Activated CD4-positive, alpha-beta memory T cell treated with anti-CD3 and anti-CD28 coated beads for 36 hours (primary cell): Measurements from ENCODE around the gene DUSP28. TPM values are rescaled to one million over a fixed set of nuclear protein-coding genes. Genes with fewer than 3 reads are reported as not detected.

Experiments
- CTCF ChIA-PET: fragments of 350-600 bp; sonication (Branson Sonifier 250); formaldehyde crosslinking; loops from one replicate; lab custom pipeline; 2021; ENCODE audit warnings: antibody characterized with exemption, inconsistent platforms; lab: Charles Lee
- POLR2A ChIA-PET: fragments of 350-600 bp; sonication (Branson Sonifier 250); formaldehyde crosslinking; loops from one replicate; lab custom pipeline; 2021; ENCODE audit warnings: antibody characterized with exemption; lab: Charles Lee
- DNase-seq: peaks from one replicate; pipeline ENCODE4 v3.0.0-alpha.2; 2020
- H3K27ac Mint-ChIP-seq: one replicate; pipeline ENCODE4 v1.8.0; 2021; ENCODE audit warnings: mixed read lengths
- H3K27me3 Mint-ChIP-seq: one replicate; pipeline ENCODE4 v1.8.0; 2021; ENCODE audit warnings: mixed read lengths
- H3K36me3 Mint-ChIP-seq: one replicate; pipeline ENCODE4 v1.8.0; 2021; ENCODE audit warnings: mixed read lengths
- H3K4me1 Mint-ChIP-seq: one replicate; pipeline ENCODE4 v1.8.0; 2021; ENCODE audit warnings: low read depth, mixed read lengths
- H3K4me3 Mint-ChIP-seq: one replicate; pipeline ENCODE4 v1.8.0; 2021; ENCODE audit warnings: mild to moderate bottlenecking, mixed read lengths
- H3K9me3 Mint-ChIP-seq: one replicate; pipeline ENCODE4 v1.8.0; 2021; ENCODE audit warnings: mixed read lengths
- intact Hi-C: fragments of 100-400 bp; cut with micrococcal nuclease; formaldehyde crosslinking; loops from one replicate; pipeline ENCODE4 v1.15.1; 2023
- total RNA-seq, 2 experiments: library from RNA; stranded (reverse); gene quantifications; one replicate each; pipeline ENCODE4 v1.2.3, GENCODE V29; 2021

DUSP28 gene
- total RNA-seq, 2 experiments from 2014 or later, result 4.1 to 4.2 TPM

DNA sequence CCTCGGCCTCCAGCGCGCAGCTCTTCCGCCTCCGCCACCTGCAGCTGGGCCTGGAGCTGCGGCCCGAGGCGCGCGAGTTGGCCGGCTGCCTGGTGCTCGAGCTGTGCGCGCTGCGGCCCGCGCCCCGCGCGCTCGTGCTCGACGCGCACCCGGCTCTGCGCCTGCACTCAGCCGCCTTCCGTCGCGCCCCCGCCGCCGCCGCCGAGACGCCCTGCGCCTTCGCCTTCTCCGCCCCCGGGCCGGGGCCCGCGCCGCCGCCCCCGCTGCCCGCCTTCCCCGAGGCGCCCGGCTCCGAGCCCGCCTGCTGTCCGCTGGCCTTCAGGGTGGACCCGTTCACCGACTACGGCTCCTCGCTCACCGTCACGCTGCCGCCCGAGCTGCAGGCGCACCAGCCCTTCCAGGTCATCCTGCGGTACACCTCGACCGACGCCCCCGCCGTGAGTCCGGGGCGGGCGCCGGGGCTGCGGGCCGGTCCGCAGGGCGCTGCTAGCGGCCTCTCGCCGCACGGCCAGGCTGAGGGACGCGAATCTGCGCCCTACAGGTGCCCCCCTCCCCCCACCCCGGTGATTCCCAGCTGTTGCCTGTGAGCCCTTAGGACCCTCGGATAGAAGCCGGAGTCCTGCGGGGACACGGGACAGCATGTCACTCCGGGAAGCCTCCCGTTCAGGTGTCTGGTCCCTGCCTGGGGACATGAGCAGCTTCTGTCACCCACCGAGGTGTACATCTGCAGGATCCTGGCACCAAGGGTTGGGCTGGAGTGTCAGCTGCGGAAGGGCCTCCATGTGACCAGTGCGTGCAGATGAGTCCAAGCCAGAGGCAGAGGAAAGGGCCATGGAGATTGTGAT, 8.7 kb downstream of the DUSP28 start:
- Mint-ChIP-seq H3K4me1 (peaks cover 46% of the 10 kb centered on the region), H3K27ac (peak overlapping the region; percentile 73), H3K9me3 (no peaks in the 10 kb centered on the region), H3K27me3 (no peaks in the 10 kb centered on the region), H3K36me3 (peaks cover 12% of the 10 kb centered on the region), H3K4me3 (peak overlapping the region; percentile 79)
- ChIA-PET CTCF (interaction anchor here (0.6 to 2.1 kb wide), 7 partner anchors 8 to 91 kb away, joined by 3 to 22 read pairs (median 4); partner anchors contain the start of genes CAPN10 and DUSP28), POLR2A (interaction anchor here (0.6 to 2.6 kb wide), 7 partner anchors 11 to 1267 kb away, joined by 3 to 15 read pairs (median 4); partner anchors contain the start of genes ANKMY1 and CAPN10)
- DNase-seq, result peak; percentile 53
- intact Hi-C loops, result loop anchor here (1.0 to 10.0 kb wide), 8 partner anchors 10 to 1286 kb away; partner anchors contain the start of genes COPS9, FARP2, HDAC4 and MTERF4

DNA sequence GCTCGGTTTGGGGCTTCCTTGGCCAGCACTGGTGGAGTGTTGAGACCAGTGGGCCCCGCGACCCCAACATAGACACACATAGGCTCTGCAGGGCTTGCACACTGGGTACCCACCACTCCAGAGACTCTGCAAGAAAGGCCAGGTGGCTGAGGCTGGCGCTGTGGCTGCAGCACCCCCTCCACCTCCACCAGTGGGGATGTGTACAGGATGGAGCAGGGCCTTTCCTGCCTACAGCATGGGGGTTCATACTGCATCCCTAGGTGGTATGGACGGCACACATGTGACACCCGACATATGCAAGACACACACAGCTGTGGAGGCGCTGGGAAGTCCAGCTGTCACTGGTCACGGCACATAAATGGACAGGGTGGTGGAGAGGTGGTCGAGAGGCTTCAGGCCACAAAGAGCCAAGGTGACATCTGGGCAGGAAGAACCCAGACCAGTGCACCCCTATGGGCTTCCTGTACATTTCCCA, 9.4 kb downstream of the DUSP28 start:
- Mint-ChIP-seq H3K27ac (peak overlapping the region; percentile 69), H3K36me3 (peaks cover 7% of the 10 kb centered on the region), H3K9me3 (no peaks in the 10 kb centered on the region), H3K4me1 (peaks cover 39% of the 10 kb centered on the region), H3K4me3 (peak overlapping the region; percentile 79), H3K27me3 (no peaks in the 10 kb centered on the region)
- DNase-seq, result no peak
- intact Hi-C loops, result loop anchor here (1.0 to 10.0 kb wide), 8 partner anchors 10 to 1285 kb away; partner anchors contain the start of genes COPS9, FARP2, HDAC4 and MTERF4
- POLR2A ChIA-PET, result interaction anchor here (0.6 to 2.6 kb wide), 4 partner anchors 17 to 1267 kb away, joined by 3 to 15 read pairs (median 4); partner anchors contain the start of gene CAPN10
- CTCF ChIA-PET, result interaction anchor here (0.9 to 2.1 kb wide), 5 partner anchors 9 to 48 kb away, joined by 3 to 22 read pairs (median 5); partner anchors contain the start of genes CAPN10 and DUSP28

DNA sequence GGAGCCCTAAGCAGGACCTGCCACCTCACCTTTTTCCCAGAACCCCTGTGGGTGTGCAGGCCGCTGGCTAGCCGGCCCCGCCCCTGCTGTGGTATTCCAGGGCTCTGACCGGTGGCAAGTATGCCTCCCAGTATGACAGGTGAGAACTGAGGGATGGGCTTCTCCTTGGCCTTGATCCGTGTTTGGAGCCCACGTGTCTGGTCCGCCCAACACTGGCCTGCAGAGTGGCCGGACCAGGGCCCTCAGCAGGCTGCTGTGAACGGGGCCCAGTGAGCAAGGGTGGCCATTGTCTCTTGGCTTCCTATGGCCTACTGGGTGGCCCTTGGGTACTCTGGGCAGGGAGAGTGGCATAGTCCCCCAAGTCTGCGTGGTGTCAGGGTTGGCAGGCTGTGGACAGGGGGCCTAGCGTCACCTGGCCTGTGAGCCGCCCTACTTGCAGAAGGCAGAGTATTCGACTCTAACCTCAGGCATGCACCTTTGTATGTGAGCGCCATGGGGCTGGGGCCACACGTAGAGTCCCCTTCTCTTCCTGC, 9.9 kb downstream of the DUSP28 start:
- intact Hi-C loops, result loop anchor here (1.0 to 10.0 kb wide), 8 partner anchors 9 to 1285 kb away; partner anchors contain the start of genes COPS9, FARP2, HDAC4 and MTERF4
- CTCF ChIA-PET, result interaction anchor here (1.8 to 2.1 kb wide), 2 partner anchors 10 kb away, joined by 5 to 17 read pairs; partner anchors contain the start of gene DUSP28

GRCh38 chr2:240570531-240571313, 10.6 kb downstream of the DUSP28 start:
- POLR2A ChIA-PET, result interaction anchor here (1.2 to 2.6 kb wide), 2 partner anchors 10 to 16 kb away, joined by 4 to 15 read pairs; partner anchors contain the start of gene CAPN10
- peak overlapping the region; percentile 3 for H3K4me3 Mint-ChIP-seq
- H3K9me3 Mint-ChIP-seq, result no peaks in the 10 kb centered on the region
- intact Hi-C loops, result no loop called here
- no peaks in the 10 kb centered on the region for H3K36me3 Mint-ChIP-seq
- H3K27ac Mint-ChIP-seq, result peak overlapping the region; percentile 28
- DNase-seq, result no peak
- H3K27me3 Mint-ChIP-seq, result no peaks in the 10 kb centered on the region
- H3K4me1 Mint-ChIP-seq, result peaks cover 29% of the 10 kb centered on the region
- CTCF ChIA-PET, result interaction anchor here (1.0 to 2.1 kb wide), 2 partner anchors 9 kb away, joined by 3 to 17 read pairs; no protein-coding TSS in a partner anchor

More for the DNA sequence above, 9.9 kb downstream of the DUSP28 start:
- peak overlapping the region; percentile 79 for H3K4me3 Mint-ChIP-seq
- peak overlapping the region; percentile 69 for H3K27ac Mint-ChIP-seq
- peaks cover 3% of the 10 kb centered on the region for H3K36me3 Mint-ChIP-seq
- no peaks in the 10 kb centered on the region for H3K9me3 Mint-ChIP-seq
- H3K27me3 Mint-ChIP-seq, result no peaks in the 10 kb centered on the region
- peaks cover 34% of the 10 kb centered on the region for H3K4me1 Mint-ChIP-seq
- DNase-seq, result no peak
- POLR2A ChIA-PET, result interaction anchor here (2.6 kb wide), 1 partner anchor 16 kb away, joined by 15 read pairs; the partner anchor contains the start of gene CAPN10

- Mint-ChIP-seq H3K27ac (peak overlapping the region; percentile 28), H3K36me3 (no peaks in the 10 kb centered on the region), H3K4me3 (no peak overlapping the region), H3K9me3 (no peaks in the 10 kb centered on the region), H3K4me1 (peaks cover 29% of the 10 kb centered on the region), H3K27me3 (no peaks in the 10 kb centered on the region)
- ChIA-PET CTCF (interaction anchor here (1.0 kb wide), 1 partner anchor 8 kb away, joined by 3 read pairs; no protein-coding TSS in a partner anchor), POLR2A (interaction anchor here (1.2 kb wide), 1 partner anchor 11 kb away, joined by 4 read pairs; no protein-coding TSS in a partner anchor)
- intact Hi-C loops, result no loop called here
- DNase-seq, result no peak
These were observed 11.3 kb downstream of the DUSP28 start for GRCh38 chr2:240571314-240571973.

GRCh38 chr2:240572141-240573031, 12.2 kb downstream of the DUSP28 start:
- Mint-ChIP-seq H3K4me3 (no peak overlapping the region), H3K9me3 (no peaks in the 10 kb centered on the region), H3K36me3 (peaks cover 2% of the 10 kb centered on the region), H3K27me3 (no peaks in the 10 kb centered on the region), H3K27ac (no peak overlapping the region), H3K4me1 (peaks cover 26% of the 10 kb centered on the region)
- DNase-seq, result no peak
- POLR2A ChIA-PET, result interaction anchor here (0.6 kb wide), 1 partner anchor 9 kb away, joined by 3 read pairs; no protein-coding TSS in a partner anchor
- intact Hi-C loops, result no loop called here
- CTCF ChIA-PET, result no interaction called here

- ChIA-PET POLR2A (interaction anchor here (1.2 kb wide), 1 partner anchor 12 kb away, joined by 3 read pairs; no protein-coding TSS in a partner anchor), CTCF (no interaction called here)
- intact Hi-C loops, result no loop called here
- Mint-ChIP-seq H3K27me3 (no peaks in the 10 kb centered on the region), H3K27ac (no peak overlapping the region), H3K4me1 (peaks cover 26% of the 10 kb centered on the region), H3K4me3 (no peak overlapping the region), H3K36me3 (peaks cover 2% of the 10 kb centered on the region), H3K9me3 (no peaks in the 10 kb centered on the region)
- DNase-seq, result no peak
These were observed 12.9 kb downstream of the DUSP28 start for GRCh38 chr2:240573071-240573515.

- no peak overlapping the region for H3K27ac Mint-ChIP-seq
- no peaks in the 10 kb centered on the region for H3K27me3 Mint-ChIP-seq
- H3K4me1 Mint-ChIP-seq, result peaks cover 29% of the 10 kb centered on the region
- DNase-seq, result no peak
- ChIA-PET CTCF (no interaction called here), POLR2A (interaction anchor here (0.8 to 1.2 kb wide), 2 partner anchors 11 to 13 kb away, joined by 3 read pairs; no protein-coding TSS in a partner anchor)
- intact Hi-C loops, result no loop called here
- H3K4me3 Mint-ChIP-seq, result no peak overlapping the region
- peaks cover 2% of the 10 kb centered on the region for H3K36me3 Mint-ChIP-seq
- H3K9me3 Mint-ChIP-seq, result no peaks in the 10 kb centered on the region
These were observed 13.6 kb downstream of the DUSP28 start for GRCh38 chr2:240573516-240574385.

GRCh38 chr2:240574386-240575100, 14.4 kb downstream of the DUSP28 start:
- ChIA-PET POLR2A (no interaction called here), CTCF (no interaction called here)
- no peaks in the 10 kb centered on the region for H3K27me3 Mint-ChIP-seq
- peaks cover 2% of the 10 kb centered on the region for H3K36me3 Mint-ChIP-seq
- no peak overlapping the region for H3K4me3 Mint-ChIP-seq
- no peak for DNase-seq
- H3K9me3 Mint-ChIP-seq, result no peaks in the 10 kb centered on the region
- H3K4me1 Mint-ChIP-seq, result peaks cover 34% of the 10 kb centered on the region
- no peak overlapping the region for H3K27ac Mint-ChIP-seq
- intact Hi-C loops, result no loop called here
